ENCODE measurements around the gene TXNRD3.

Gene TXNRD3

DNA sequence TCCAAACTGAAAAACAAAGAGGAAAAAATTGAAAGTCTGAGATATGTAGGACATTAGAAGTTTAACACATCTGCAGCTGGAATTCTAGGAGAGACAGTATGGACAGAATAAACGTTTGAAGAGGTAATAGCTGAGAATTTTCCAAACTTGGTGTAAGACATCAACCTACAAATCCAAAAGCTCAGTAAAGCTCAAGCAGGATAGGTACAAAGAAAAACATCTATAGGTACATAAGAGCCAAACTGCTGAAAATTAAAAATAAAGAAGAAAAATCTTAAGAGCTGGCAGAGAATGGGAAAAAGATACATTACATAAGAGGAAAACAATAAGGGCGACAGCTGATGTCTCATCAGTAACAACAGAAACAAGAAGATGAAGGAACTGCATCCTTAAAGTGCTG is 73.4 kb downstream of the TXNRD3 start:
- peak in 1 of 2 donors; percentile 3 for DNase-seq

DNA sequence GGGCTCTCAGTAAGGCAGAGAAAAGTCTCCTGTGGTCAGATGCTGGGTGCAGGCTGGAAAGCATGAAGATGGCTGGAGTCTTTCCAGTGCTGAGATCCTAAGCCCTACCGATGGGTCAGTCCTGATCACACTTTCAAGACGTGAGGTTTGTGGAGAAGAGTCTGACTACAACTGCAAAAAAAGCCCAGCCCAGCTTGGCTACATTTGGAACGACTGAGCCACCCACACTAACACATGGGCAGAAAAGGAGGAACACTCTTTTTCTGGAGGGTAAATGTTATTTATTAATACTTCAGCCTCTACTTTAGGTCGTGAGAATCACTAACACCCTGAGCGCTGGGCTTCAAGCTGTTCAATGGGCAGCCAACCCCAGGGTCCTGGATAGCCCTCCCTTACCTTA is 74.2 kb downstream of the TXNRD3 start:
- peak; percentile 20 to 22 for DNase-seq

DNA sequence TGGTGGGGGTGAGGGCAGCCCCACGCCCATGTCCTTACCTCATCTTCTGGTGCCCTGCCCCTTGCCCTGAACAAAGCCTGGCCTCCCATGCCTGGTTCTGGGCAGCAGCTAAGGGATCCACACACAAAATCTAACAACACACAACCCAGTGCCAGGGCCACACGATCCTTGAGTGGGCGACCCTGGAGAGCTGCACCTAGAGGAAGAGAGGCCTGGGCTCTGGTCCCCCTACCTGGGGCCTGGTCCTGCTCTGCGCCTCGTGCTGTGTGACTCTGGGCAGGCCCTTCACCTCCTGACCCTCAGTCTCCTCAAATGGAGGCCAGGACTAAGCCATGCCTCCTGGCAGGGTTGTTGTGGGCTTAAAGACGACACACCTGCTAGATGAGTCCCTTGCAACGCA is 76.2 kb downstream of the TXNRD3 start:
- DNase-seq = no peak

DNA sequence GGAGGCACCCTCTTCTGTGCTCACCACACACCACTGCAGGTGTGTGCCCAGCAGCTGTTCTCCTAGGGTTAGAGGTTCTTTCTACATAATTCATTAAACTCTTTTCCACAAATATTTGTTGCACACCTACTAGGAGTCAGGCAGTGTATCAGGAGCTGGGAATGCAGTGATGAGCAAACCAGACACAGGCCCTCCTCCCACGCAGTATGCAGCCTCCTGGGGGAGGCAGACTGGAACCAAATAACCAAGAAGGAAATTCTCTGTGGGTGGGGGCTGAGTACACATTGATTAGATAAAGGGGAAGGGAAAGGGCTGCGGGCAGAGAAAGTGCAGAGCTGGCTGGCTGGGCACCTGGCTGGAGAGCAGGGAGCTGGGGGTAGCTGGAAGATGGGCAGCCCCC is 77.7 kb downstream of the TXNRD3 start:
- DNase-seq = peak; percentile 11 to 52

DNA sequence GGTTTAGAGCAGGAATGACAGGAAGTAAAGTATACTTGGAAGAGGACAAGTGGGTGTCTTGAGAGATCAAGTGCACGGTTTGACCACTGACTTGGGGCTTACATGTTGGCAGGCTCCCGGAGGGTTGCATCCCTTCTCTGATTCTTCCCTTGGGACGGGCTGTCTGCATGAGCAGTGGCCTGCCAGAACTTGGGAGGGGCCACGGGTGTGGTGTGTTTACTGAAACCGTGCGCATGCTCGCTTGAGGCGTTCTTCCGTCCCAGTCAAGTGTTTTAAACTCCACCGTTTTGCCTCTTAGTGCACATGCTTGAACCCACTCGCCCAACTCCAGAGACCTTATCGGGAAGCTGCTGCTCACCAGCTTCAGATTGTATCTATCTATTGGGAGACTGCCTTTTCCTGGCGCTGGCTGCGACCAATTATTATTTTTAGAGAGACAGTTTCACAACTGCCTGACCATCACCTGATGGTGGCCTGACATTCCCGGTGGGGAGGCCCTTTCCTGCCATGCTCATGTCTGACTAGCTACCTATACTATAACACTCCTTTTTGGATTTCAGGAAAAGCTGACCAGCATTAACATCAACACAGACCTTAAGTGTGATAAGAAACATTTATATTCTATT is 81.3 kb downstream of the TXNRD3 start:
- no peak for DNase-seq

DNA sequence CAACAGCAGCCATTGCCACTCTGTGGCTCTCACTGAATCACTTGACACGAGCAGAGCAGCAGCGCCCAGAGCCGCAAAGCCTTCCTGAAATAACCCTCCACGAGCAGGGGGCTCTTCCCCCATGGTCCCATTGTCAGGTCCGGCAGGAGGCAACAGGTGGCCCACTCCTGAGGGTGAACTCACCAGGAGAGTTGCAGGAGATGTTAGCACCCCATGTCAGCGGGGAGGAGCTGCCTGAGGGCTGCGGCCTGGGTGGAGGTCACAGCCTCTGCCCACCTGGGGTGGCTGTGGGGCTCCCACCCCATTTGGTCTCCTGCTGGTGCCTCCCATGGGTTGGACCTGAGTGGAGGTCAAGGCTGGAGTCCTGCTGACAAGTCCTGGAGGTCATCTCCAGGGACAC is 83.8 kb downstream of the TXNRD3 start:
- no peak for DNase-seq

DNA sequence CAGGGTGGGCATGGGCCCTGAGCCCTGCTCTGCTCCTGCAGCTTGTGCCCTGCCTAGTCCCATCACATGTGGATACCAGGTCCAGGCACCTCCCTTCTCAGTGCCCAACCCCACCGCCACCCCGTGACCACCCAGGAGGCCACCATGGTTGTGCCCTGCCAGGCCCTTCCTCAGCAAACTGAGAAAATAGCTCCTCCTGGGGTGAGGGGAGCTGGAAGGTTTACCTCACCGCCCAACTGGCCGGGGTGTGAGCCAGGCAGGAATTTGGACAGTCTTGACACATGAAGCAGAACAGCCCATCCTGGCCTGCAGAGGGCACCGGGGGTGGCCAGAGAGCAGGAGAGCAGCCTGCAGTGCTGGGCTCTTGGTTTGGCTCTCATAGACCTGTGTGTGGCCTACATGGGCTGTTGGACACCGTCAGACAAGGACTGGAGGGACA is 84.8 kb downstream of the TXNRD3 start:
- DNase-seq = no peak

DNA sequence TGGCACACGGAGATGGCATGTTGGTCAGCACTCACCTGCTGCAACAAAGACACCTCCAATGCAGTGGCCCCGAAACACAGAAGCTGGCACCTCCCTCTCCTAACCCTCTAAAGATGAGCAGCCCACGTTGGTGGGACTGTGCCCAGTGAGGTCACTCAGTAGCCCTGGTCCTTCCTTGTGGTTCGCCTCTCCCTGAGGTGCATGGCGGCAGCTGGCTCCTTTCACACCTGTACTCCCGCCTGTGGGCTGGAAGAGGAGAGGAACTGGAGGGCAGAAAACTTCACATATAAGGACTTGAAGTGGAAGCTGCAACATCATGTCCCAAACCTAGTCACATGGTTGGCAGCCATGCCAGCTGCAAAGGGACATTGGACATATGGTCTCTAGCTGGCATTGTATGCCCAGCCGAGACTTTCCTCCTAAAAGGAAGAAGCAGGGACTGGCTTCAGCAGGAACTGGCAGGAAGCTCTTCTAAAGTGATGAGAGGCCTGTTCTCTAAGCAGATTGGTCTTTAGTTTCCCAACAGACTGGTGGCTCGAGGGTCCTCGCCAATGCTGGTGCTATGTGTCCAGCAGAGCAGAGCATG is 85.4 kb downstream of the TXNRD3 start:
- DNase-seq = no peak

DNA sequence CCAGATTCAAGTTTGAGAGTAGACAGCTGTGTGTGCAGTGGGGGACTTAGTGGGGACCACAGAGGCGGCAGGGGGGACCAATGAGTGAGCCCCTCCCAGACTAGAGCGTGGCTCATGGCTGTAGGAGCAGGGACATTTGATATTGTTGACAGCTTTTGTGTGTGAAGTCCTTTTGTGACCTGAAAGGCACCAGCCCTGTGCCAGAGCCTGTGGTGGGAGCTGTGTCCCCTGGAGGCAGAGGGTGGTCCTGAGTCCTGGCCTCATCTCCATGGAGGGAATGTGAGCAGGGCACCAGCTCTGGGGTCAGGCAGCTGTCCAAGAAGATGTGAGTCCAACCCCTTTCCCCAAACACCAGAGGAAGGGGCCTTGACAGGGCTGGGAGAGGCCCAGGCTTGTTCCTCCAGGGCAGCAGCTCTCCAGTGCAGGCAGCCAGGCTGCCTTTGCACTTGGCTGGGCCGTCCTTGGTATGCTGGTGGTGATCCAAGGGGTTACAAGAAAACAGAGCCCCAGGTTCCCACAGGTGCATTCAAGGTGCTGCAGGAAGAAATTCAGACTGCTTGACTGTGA is 86.1 kb downstream of the TXNRD3 start:
- no peak for DNase-seq

DNA sequence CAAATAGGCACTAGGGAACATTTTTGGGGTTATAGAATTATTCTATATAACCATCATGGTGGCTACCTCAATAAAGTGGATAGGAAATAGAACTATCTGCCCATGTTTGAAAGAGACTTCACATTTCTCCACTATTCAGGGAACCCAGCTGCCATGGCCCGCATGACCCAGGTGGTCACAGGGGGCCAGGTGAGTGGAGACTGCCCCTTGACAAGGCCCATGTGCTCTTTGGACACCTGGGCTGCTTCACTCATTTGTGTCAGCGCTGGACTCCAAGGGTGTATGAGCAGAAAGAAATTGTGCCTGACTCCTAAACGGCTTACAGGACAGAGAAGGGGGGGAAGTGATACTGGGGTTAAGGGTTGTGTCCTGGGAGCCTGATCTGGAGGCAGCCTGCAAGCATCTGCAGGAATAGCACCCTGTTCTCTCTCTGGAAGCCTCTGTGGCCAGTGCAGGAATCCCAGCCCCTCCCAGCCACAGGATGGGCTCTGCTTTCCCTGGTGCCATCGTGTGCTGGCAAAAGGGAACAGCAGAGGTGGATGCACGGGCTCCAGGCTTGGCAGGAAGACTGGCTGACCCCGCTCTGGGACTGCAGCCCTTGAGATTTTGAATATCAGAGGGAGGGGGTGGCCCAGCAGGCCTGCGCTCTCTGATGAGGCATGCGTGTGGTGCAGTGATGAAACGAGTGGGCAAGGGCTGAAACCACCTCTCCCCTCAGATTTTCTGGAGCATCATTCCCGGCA is 87.1 kb downstream of the TXNRD3 start:
- DNase-seq = no peak

DNA sequence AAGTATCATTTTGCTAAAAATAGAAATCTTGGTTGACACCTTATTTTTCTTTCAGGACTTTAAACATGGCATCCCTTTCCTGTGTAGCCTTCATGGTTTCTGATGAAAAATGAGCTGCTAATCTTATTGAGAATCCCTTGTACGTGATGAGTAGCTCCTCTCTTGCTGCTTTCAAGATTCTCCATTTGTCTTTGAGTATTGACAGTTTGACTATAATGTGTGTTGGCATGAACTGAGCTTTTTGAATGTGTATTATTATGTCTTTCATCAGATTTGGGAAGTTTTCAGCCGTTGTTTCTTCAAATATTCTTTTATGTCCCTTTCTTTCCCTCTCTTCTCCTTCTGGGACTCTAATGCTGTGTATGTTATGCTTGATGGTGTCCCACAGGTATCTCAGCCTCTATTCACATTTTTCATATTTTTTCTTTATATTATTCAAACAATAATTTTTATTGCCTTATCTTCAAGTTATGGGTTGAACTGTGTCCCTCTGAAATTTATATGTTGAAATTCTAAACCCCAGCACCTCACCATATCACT is 92.1 kb downstream of the TXNRD3 start:
- no peak for DNase-seq

DNA sequence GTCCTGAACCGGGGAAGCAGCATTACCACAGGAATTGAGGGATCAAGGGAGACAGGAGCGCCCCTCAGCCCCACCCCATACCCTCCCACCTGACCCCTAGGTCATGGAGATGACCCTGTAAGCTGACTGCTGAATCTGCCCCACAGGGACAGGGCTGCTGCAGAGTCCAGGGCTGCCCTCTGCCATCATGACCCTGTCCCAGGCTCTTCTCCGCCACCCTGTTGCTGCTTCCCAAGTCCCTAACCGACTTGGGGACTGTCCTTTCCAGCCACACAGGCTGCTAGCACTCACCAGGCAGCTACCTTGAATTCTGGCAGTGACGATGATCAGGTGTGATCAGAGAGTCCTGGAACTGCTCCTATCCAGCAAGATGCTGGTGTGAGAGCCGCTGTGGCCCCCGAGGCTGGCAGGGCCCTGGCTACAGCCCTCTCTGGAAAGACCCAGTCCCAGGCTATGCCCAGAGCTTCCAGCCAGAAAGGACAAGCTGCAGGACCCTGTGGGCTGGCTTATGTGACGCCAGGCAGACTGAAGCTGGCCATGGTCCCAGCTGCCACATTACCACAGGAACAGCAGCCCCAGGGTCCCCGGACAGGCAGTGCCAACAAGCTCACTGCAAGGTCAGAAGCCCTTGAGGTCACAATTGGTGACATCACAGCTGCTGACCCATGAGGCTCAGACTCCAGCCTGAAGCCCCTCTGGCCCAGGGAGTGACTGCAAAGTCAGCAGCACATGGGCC is 96.4 kb downstream of the TXNRD3 start, which contains the start of gene C3orf22:
TSS of gene C3orf22 (minus strand) at position 597 of the 736 bp plus-strand sequence. CDS start 5,542 bp downstream, outside the sequence.
- DNase-seq = no peak

DNA sequence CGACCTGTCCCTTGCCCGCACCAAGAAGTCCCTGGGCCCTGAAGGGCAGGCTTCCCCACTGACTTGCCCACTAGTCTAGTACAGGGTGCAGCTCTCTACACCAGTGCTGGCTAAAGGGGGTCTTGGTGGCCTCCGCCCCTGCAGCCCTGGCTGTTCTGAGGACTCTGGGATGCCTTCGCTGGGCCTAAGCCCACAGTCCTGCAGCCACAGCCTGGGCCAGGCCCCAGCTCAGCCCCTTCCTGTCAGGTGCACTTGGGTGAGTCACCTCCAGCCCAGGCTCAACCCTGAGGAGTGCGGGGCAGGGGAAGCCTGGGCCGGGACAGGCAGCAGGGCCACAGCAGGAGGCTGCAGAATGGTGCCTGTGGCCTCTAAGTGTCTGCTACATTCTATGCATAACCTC is 97.2 kb downstream of the TXNRD3 start:
- no peak for DNase-seq

DNA sequence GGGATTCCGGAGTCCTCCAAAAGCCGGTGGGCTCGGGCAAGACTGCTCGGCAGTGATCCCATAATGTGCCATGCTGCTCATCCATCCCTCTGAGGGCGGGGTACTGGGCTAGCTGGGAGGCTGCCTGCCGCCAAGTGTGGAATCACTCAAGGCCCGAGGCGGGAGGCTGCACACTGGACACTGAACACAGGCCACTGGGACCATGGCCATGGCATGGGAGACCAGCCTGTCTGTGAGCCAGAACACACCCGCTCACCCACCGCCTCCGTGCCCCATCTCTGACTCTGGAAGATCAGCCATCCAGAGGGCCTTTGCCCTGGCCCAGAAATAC is 97.5 kb downstream of the TXNRD3 start:
- DNase-seq = no peak
